OCI-LY7 (cell line): ENCODE data around the gene SWAP70.

Experiments
- CTCF ChIP-seq: fragments of 200-600 bp; sonication (generic); conservative IDR thresholded peaks from 2 replicates; pipeline ENCODE4 v1.5.1; 2014; ENCODE audit warnings: mild to moderate bottlenecking, antibody characterized with exemption, low read length, moderate library complexity, mixed read lengths
- EZH2phosphoT487 ChIP-seq: fragments of 200-600 bp; sonication (generic); IDR thresholded peaks from 2 replicates; pipeline ENCODE4 v1.6.1; 2018; ENCODE audit warnings: low read depth, borderline replicate concordance, mild to moderate bottlenecking, mixed run types, antibody characterized with exemption, low read length, moderate library complexity, mixed read lengths

- TF ChIP-seq CTCF (no peak), EZH2phosphoT487 (no peak)
Observed at GRCh38 chr11:9784602-9785315, 120.9 kb downstream of the SWAP70 start.
